Activated CD8-positive, alpha-beta memory T cell treated with anti-CD3 and anti-CD28 coated beads, Interleukin-2, amount 10 ng/mL, durations not matched to agents 7 days and 5 days (primary cell): Measurements from ENCODE around the gene RMDN2. TPM values are rescaled to one million over a fixed set of nuclear protein-coding genes. Genes with fewer than 3 reads are reported as not detected.

Source experiments
- ATAC-seq: fragments of 150-1000 bp; cut with Tn5 transposase; one replicate; pipeline ENCODE4 v1.10.0; 2021; ENCODE audit warnings: moderate library complexity
- CTCF ChIA-PET: fragments of 350-600 bp; sonication (Branson Sonifier 250); formaldehyde crosslinking; loops from one replicate; lab custom pipeline; 2021; ENCODE audit warnings: antibody characterized with exemption; lab: Charles Lee
- DNase-seq: peaks from one replicate; pipeline ENCODE4 v3.0.0-alpha.2; 2020
- H3K27ac Mint-ChIP-seq: one replicate; pipeline ENCODE4 v1.8.0; 2021; ENCODE audit warnings: mild to moderate bottlenecking, mixed read lengths
- H3K27me3 Mint-ChIP-seq: one replicate; pipeline ENCODE4 v1.8.0; 2021; ENCODE audit warnings: mixed read lengths
- H3K36me3 Mint-ChIP-seq: one replicate; pipeline ENCODE4 v1.8.0; 2021; ENCODE audit warnings: mild to moderate bottlenecking, mixed read lengths
- H3K4me1 Mint-ChIP-seq: one replicate; pipeline ENCODE4 v1.8.0; 2021; ENCODE audit warnings: mixed read lengths
- H3K4me3 Mint-ChIP-seq: one replicate; pipeline ENCODE4 v1.8.0; 2021; ENCODE audit warnings: mild to moderate bottlenecking, moderate library complexity, mixed read lengths
- H3K9me3 Mint-ChIP-seq: one replicate; pipeline ENCODE4 v1.8.0; 2022; ENCODE audit warnings: low read depth, mixed read lengths
- total RNA-seq, 2 experiments: library from RNA; stranded (reverse); gene quantifications; one replicate each; pipeline ENCODE4 v1.2.3, GENCODE V29; 2021

RMDN2 gene
- total RNA-seq, 2 experiments from 2014 or later, result 1.5 to 1.6 TPM

- Mint-ChIP-seq H3K27me3 (peaks cover 20% of the 10 kb centered on the region), H3K4me3 (no peak overlapping the region), H3K9me3 (no peaks in the 10 kb centered on the region), H3K27ac (no peak overlapping the region), H3K4me1 (no peaks in the 10 kb centered on the region), H3K36me3 (no peaks in the 10 kb centered on the region)
- ATAC-seq, result no peak
- CTCF ChIA-PET, result no interaction called here
- DNase-seq, result no peak
Measured at GRCh38 chr2:38057651-38058410, 132.7 kb downstream of the RMDN2 start.

- Mint-ChIP-seq H3K27ac (no peak overlapping the region), H3K4me3 (no peak overlapping the region), H3K4me1 (no peaks in the 10 kb centered on the region), H3K27me3 (peaks cover 15% of the 10 kb centered on the region), H3K9me3 (no peaks in the 10 kb centered on the region), H3K36me3 (no peaks in the 10 kb centered on the region)
- no peak for DNase-seq
- CTCF ChIA-PET, result no interaction called here
- ATAC-seq, result no peak
Measured at GRCh38 chr2:38060236-38061018, 135.3 kb downstream of the RMDN2 start.

- Mint-ChIP-seq H3K36me3 (no peaks in the 10 kb centered on the region), H3K9me3 (no peaks in the 10 kb centered on the region), H3K4me3 (no peak overlapping the region), H3K27me3 (peaks cover 17% of the 10 kb centered on the region), H3K27ac (no peak overlapping the region), H3K4me1 (no peaks in the 10 kb centered on the region)
- ATAC-seq (no peak), DNase-seq (no peak)
- CTCF ChIA-PET, result no interaction called here
Measured at GRCh38 chr2:38064801-38065501, 139.9 kb downstream of the RMDN2 start.

- DNase-seq, result no peak
- Mint-ChIP-seq H3K27me3 (peaks cover 22% of the 10 kb centered on the region), H3K4me3 (no peak overlapping the region), H3K9me3 (no peaks in the 10 kb centered on the region), H3K4me1 (no peaks in the 10 kb centered on the region), H3K36me3 (no peaks in the 10 kb centered on the region), H3K27ac (no peak overlapping the region)
- no peak for ATAC-seq
- CTCF ChIA-PET, result no interaction called here
Measured at GRCh38 chr2:38065502-38066135, 140.5 kb downstream of the RMDN2 start.

- H3K27ac Mint-ChIP-seq, result no peak overlapping the region
- H3K9me3 Mint-ChIP-seq, result no peaks in the 10 kb centered on the region
- ATAC-seq (no peak), DNase-seq (no peak)
- peaks cover 28% of the 10 kb centered on the region for H3K27me3 Mint-ChIP-seq
- H3K36me3 Mint-ChIP-seq, result no peaks in the 10 kb centered on the region
- H3K4me3 Mint-ChIP-seq, result no peak overlapping the region
- CTCF ChIA-PET, result no interaction called here
- H3K4me1 Mint-ChIP-seq, result no peaks in the 10 kb centered on the region
Measured at GRCh38 chr2:38066421-38067115, 141.5 kb downstream of the RMDN2 start.

Other genes starting within 250 kb of the RMDN2 start
- gene CYP1B1, start 150.9 kb downstream of the RMDN2 start, total RNA-seq, result 10 to 100 TPM in 1 of 2 experiments, 1 to 10 TPM in 1; 4.2 to 16.0 TPM